Measurements from ENCODE around the gene NGB.
"Not testable (repeated sequence)": the region's sequence is repeated elsewhere in the genome, so short reads cannot be mapped to it uniquely, and the experiment has no call there.

NGB gene

DNA sequence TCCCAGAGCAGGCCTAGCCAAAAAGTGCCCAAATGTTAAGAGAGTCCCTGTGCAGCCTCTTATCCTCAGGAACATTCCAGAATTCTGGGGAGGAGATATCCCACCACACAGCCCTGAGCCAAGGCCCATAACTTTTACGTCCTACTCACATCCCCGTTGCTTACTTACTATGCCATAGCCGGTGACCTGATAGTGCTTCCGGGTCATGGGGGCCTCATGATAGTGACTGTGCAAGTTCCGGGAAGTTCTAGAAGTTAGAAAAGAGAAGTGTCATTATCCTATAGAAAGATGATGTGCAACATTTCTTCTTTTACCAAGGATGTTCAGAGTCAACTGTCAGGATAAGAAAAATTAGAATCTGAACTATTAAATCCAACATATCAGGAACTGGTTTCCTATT, 15.6 kb upstream of the NGB start:
- FAIRE-seq (no peak), DNase-seq (ENCODE audit: insufficient read length) (no peak)
- TF ChIP-seq POLR2A (IDR thresholded peaks at IDR 0.05; ENCODE audit: low read depth, low read length) (no peak), TAF1 (IDR thresholded peaks at IDR 0.05; ENCODE audit: borderline replicate concordance, low read depth, low read length) (no peak), POLR2AphosphoS5 (IDR thresholded peaks at IDR 0.05; ENCODE audit: low read depth, low read length) (no peak)

DNA sequence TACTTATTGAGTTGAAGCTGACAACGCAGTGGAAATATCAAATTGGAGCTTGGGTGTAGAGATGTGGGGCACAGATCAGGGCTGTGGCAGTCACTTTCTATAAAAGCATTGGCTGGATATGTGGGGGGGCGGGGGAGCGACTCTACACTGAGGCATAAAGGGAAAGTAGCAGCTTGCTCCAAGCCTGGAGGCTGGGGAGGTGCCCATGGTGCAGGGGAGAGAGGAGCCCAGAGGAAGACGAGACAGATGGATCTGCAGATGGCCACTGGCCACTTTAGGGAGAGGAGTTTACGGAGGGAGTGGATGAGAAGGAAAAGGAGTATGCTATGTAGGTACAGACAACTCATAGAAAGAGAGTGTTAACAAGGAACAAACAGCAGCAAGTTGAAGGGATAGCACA, 13.5 kb upstream of the NGB start:
- FAIRE-seq (no peak), DNase-seq (ENCODE audit: insufficient read length) (no peak)
- TF ChIP-seq TAF1 (IDR thresholded peaks at IDR 0.05; ENCODE audit: borderline replicate concordance, low read depth, low read length) (no peak), POLR2AphosphoS5 (IDR thresholded peaks at IDR 0.05; ENCODE audit: low read depth, low read length) (no peak), POLR2A (IDR thresholded peaks at IDR 0.05; ENCODE audit: low read depth, low read length) (no peak)

GRCh38 chr14:77284066-77284465, 13.1 kb upstream of the NGB start:
- FAIRE-seq, result no peak
- TF ChIP-seq POLR2A (IDR thresholded peaks at IDR 0.05; ENCODE audit: low read depth, low read length), result no peak
- no peak for TF ChIP-seq POLR2AphosphoS5 (IDR thresholded peaks at IDR 0.05; ENCODE audit: low read depth, low read length)

DNA sequence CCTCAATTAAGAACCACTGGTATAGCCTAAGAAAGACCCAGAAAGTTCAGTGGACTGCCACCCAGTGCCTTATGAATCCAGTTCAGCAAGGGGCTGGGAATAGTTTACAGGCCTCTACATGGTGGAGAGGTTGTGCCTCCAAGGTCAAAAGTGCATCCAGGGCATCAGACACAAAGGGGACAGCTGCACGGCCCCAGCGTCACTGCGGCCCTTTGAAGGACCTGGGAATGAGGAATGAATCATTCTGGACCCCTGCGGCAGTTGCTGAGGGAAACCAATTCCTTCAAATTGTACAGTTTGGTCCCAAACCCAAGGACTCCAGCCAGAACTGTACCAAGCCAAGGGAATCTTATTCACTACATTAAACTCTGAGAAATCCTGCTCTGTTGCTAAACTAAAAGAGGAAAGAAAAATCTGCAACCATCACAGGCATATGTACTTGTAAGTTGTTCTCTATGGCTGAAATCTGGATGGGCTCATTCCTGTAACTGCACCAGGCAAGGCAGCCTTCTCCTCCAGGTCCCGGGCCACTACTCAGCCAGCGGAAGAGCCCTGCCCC, 10.9 kb upstream of the NGB start:
- TF ChIP-seq POLR2A (IDR thresholded peaks at IDR 0.05; ENCODE audit: low read depth, low read length), result no peak
- TF ChIP-seq POLR2AphosphoS5 (IDR thresholded peaks at IDR 0.05; ENCODE audit: low read depth, low read length), result no peak
- TF ChIP-seq TAF1 (IDR thresholded peaks at IDR 0.05; ENCODE audit: borderline replicate concordance, low read depth, low read length), result no peak
- DNase-seq (ENCODE audit: insufficient read length) (no peak), FAIRE-seq (no peak)

More at GRCh38 chr14:77284066-77284465, 13.1 kb upstream of the NGB start:
- no peak for DNase-seq (ENCODE audit: insufficient read length)

GRCh38 chr14:77280921-77281320, 9.9 kb upstream of the NGB start:
- not testable (repeated sequence) for DNase-seq (ENCODE audit: insufficient read length); FAIRE-seq

GRCh38 chr14:77279719-77280118, 8.7 kb upstream of the NGB start:
- no peak for TF ChIP-seq TAF1 (IDR thresholded peaks at IDR 0.05; ENCODE audit: borderline replicate concordance, low read depth, low read length)
- no peak for TF ChIP-seq POLR2A (IDR thresholded peaks at IDR 0.05; ENCODE audit: low read depth, low read length)
- TF ChIP-seq POLR2AphosphoS5 (IDR thresholded peaks at IDR 0.05; ENCODE audit: low read depth, low read length), result no peak
- FAIRE-seq (no peak), DNase-seq (ENCODE audit: insufficient read length) (no peak)

DNA sequence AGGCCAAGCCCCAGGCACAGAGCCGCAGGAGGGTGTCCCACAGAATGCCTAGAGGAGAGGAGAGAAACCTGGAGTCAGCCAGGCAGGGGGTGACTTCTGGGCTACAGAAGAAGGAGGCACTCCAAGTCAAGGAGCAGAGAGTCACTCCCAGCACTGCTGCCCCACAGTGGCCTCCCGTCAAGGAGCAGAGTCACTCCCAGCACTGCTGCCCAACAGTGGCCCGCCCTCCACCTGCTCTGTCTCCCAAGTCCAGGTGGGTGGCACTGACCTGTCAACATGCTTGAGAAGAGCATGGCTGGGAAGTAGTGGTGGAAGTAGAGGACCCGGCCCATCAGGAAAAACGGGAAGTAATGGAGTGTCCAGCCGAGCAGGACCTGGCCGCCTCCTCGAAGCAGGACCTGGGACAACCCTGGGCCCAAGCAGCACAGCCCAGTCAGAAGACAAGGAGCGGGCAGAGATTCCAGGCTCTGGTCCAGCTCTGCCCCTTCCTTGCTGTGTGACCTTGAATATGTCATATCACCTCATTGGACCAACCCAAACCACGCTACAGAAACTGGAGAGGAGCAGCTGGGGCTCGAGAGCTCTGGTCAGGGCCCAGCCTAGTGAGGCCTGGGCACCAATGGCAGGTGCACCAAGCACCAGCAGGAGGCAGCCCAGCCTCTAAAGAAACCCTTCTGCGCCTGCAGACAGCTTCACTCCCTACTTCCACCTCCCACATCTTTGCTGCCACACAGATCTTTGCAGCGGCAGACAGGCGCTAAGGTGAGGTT, 7.6 kb upstream of the NGB start:
- DNase-seq (ENCODE audit: insufficient read length) (no peak), FAIRE-seq (no peak)
- TF ChIP-seq POLR2A (IDR thresholded peaks at IDR 0.05; ENCODE audit: low read depth, low read length) (no peak), TAF1 (IDR thresholded peaks at IDR 0.05; ENCODE audit: borderline replicate concordance, low read depth, low read length) (no peak)

- no peak for TF ChIP-seq TAF1 (IDR thresholded peaks at IDR 0.05; ENCODE audit: borderline replicate concordance, low read depth, low read length)
- TF ChIP-seq POLR2A (IDR thresholded peaks at IDR 0.05; ENCODE audit: low read depth, low read length), result no peak
- TF ChIP-seq POLR2AphosphoS5 (IDR thresholded peaks at IDR 0.05; ENCODE audit: low read depth, low read length), result no peak
- FAIRE-seq, result no peak
- no peak for DNase-seq (ENCODE audit: insufficient read length)
These were observed 6.0 kb upstream of the NGB start for GRCh38 chr14:77276959-77277358.

DNA sequence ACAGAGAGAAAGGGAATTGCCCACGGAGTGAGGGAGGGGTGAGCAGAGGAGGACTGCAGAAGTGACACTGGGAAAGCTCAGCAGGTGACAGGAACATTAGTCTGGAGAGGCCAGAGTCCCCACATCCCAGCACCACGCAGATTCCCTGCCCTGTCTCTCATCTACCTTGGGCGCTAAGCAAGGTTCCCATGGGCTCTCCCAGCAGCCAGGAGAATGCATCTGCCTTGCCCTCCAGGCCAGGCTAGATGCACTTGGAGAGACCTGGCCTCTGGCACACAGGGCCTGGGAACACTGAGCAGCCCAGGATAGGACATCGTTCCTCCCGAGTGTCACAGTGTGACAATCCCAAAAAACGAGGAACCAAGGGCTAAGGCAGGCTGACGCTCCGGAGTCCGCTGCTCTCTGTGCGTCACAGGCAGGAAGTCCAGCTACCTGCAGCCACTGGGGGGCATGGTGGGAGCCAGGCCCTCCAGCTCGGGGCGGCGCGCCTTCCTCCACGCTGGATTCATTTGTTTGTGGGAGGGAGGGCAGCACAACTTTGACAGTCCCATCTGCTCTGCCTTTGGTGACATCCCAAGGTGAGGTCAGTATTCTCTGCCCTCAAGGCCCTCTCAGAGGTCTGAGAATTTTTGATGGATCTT, 5.4 kb upstream of the NGB start:
- DNase-seq (ENCODE audit: insufficient read length), result no peak
- TF ChIP-seq POLR2A (IDR thresholded peaks at IDR 0.05; ENCODE audit: low read depth, low read length), result no peak
- TF ChIP-seq POLR2AphosphoS5 (IDR thresholded peaks at IDR 0.05; ENCODE audit: low read depth, low read length), result no peak
- no peak for TF ChIP-seq TAF1 (IDR thresholded peaks at IDR 0.05; ENCODE audit: borderline replicate concordance, low read depth, low read length)
- FAIRE-seq, result no peak

GRCh38 chr14:77275601-77276017, 4.6 kb upstream of the NGB start:
- FAIRE-seq, result no peak
- no peak for DNase-seq (ENCODE audit: insufficient read length)
- TF ChIP-seq TAF1 (IDR thresholded peaks at IDR 0.05; ENCODE audit: borderline replicate concordance, low read depth, low read length) (no peak), POLR2AphosphoS5 (IDR thresholded peaks at IDR 0.05; ENCODE audit: low read depth, low read length) (no peak), POLR2A (IDR thresholded peaks at IDR 0.05; ENCODE audit: low read depth, low read length) (no peak)

GRCh38 chr14:77275041-77275580, 4.1 kb upstream of the NGB start:
- DNase-seq (ENCODE audit: insufficient read length) (no peak), FAIRE-seq (no peak)

DNA sequence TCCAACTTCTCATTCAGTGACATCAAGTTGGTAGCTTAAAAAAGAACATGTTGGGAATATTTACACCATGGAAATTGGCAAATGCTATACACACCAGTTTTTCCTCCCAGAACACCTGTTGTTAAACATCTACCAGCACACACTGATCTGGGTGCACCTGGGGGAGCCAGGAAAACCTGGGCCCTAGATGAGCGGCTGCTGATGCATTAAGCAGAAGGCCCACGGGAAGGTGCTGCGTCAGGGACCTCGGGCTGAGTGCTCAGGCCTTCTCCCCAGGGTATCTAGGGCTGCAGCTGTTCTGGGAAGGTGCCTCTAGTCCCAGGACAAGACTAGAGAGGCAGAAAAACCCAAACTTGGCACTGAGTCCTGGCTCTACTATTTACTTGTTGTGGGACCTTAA, 2.8 kb upstream of the NGB start:
- no peak for DNase-seq (ENCODE audit: insufficient read length)
- TF ChIP-seq POLR2AphosphoS5 (IDR thresholded peaks at IDR 0.05; ENCODE audit: low read depth, low read length) (no peak), POLR2A (IDR thresholded peaks at IDR 0.05; ENCODE audit: low read depth, low read length) (no peak), TAF1 (IDR thresholded peaks at IDR 0.05; ENCODE audit: borderline replicate concordance, low read depth, low read length) (no peak)
- no peak for FAIRE-seq

More at GRCh38 chr14:77275041-77275580, 4.1 kb upstream of the NGB start:
- no peak for TF ChIP-seq TAF1 (IDR thresholded peaks at IDR 0.05; ENCODE audit: borderline replicate concordance, low read depth, low read length)
- no peak for TF ChIP-seq POLR2A (IDR thresholded peaks at IDR 0.05; ENCODE audit: low read depth, low read length)
- no peak for TF ChIP-seq POLR2AphosphoS5 (IDR thresholded peaks at IDR 0.05; ENCODE audit: low read depth, low read length)

Data from GM12892 (cell line).